ENCODE results near the gene RGS3. TPM values are rescaled to one million over a fixed set of nuclear protein-coding genes. Genes with fewer than 3 reads are reported as not detected.

Gene RGS3
- total RNA-seq, 4 donors from 2014 or later = 43.0 to 66.2 (median 55.6) TPM

GRCh38 chr9:113456235-113456634, 7.3 kb upstream of the RGS3 start:
- 84 to 85% methylated on average over 2 of the region's 2 CpGs for WGBS, 2 donors
- DNase-seq = peak; percentile 36 to 40
- Histone ChIP-seq H3K27ac (peak overlapping the region; percentile 87 to 92 (median 91)), H3K36me3 (no peaks in the 10 kb centered on the region), H3K27me3 (no peaks in the 10 kb centered on the region), H3K4me1 (peaks cover 30 to 35% of the 10 kb centered on the region in 2 donors), H3K4me3 (replicated peaks in 1 of 3) (no peak overlapping the region), H3K9me3 (no peaks in the 10 kb centered on the region)
- intact Hi-C loops (cut with DNase I) = no loop called here
- TF ChIP-seq CTCF (IDR thresholded peaks at IDR 0.05) (no peak), POLR2A (IDR thresholded peaks at IDR 0.05) (no peak)

DNA sequence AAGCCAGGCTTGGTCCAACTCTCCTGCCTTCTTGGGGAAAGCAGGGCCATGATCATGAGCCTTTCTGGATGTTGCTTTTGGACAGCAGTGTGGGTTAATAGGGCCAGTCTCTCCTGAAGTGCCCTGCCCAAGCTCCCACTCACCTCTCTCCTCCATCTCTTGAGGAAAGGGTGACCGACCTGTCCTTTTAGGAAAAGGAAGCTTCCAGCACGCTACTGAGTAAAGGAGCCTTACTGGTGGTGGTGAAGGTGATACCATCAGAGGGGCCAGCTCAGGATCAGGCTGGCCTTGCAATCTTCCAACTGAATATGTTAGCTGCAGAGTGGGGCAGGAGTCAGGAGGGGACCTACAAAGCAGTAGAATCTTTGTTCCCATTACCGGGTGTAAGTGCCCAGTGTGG, 2.2 kb upstream of the RGS3 start:
- intact Hi-C loops (cut with DNase I) = no loop called here
- no peak for TF ChIP-seq CTCF (IDR thresholded peaks at IDR 0.05)
- no peak for TF ChIP-seq POLR2A (IDR thresholded peaks at IDR 0.05)
- Histone ChIP-seq H3K27ac (no peak overlapping the region), H3K36me3 (no peaks in the 10 kb centered on the region), H3K4me1 (peaks cover 19 to 29% of the 10 kb centered on the region in 2 donors), H3K9me3 (no peaks in the 10 kb centered on the region), H3K4me3 (replicated peaks in 1 of 3) (no peak overlapping the region), H3K27me3 (no peaks in the 10 kb centered on the region)
- no peak for DNase-seq
- 94 to 96% methylated on average over 3 of the region's 3 CpGs for WGBS, 2 donors

DNA sequence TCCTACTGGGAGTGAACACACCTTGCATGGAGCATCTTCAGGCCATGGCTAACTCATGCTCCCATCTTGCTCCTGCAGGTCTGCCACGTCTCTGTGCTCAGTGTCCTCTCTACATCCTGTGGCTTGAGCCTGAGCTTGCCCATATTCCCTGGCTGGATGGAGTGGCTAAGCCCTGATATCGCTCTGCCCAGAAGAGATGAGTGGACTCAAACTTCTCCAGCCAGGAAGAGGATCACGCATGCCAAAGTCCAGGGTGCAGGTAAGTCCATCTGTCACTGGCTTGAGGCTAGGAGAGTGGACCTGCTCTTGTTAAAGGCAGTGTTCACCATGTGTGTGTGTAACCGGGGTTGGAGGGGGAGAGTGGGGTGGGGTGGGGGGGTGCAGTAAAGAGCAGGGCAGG, 1.6 kb upstream of the RGS3 start:
- H3K9me3 ChIP-seq = no peaks in the 10 kb centered on the region
- H3K4me1 ChIP-seq = peaks cover 13 to 22% of the 10 kb centered on the region in 2 donors
- H3K27ac ChIP-seq = no peak overlapping the region
- intact Hi-C loops (cut with DNase I) = no loop called here
- H3K27me3 ChIP-seq = no peaks in the 10 kb centered on the region
- no peak for DNase-seq
- H3K4me3 ChIP-seq (replicated peaks in 1 of 3) = no peak overlapping the region
- no peak for TF ChIP-seq POLR2A (IDR thresholded peaks at IDR 0.05)
- WGBS, 2 donors = 78 to 96% methylated on average over 2 to 4 of the region's 4 CpGs
- H3K36me3 ChIP-seq = no peaks in the 10 kb centered on the region

- Histone ChIP-seq H3K36me3 (no peaks in the 10 kb centered on the region), H3K4me3 (replicated peaks in 1 of 3) (peak overlapping the region in 1 of 3 donors; percentile 38), H3K9me3 (no peaks in the 10 kb centered on the region), H3K27me3 (no peaks in the 10 kb centered on the region), H3K4me1 (peaks cover 12 to 20% of the 10 kb centered on the region in 2 donors), H3K27ac (no peak overlapping the region)
- TF ChIP-seq POLR2A (IDR thresholded peaks at IDR 0.05) (no peak), CTCF (IDR thresholded peaks at IDR 0.05) (no peak)
- WGBS, 2 donors = 89% methylated on average over 9 to 11 of the region's 11 CpGs
- DNase-seq = no peak
- intact Hi-C loops (cut with DNase I) = no loop called here
Measured at GRCh38 chr9:113462781-113463286, 693 bp upstream of the RGS3 start.

DNA sequence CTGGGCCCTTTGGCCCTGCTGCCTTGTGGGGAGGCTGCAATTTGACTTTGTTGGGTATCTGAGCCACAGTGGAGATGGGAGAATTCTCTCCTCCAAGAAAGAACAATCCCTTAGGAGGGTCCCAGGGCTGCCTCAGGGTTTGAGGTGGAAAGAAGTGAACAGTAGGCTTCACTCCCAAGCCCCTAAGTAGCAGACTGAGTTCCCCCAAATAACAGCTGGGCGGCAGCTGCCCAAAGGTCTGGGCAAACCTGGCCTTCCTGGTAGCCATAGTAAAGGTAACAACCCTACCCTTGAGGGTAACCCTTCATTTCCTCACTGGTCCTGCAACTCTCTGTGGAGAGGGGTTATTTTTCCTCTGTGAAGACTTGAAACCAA, 746 bp downstream of the RGS3 start:
- 82 to 88% methylated on average over 1 of the region's 1 CpG for WGBS, 2 donors
- TF ChIP-seq POLR2A (IDR thresholded peaks at IDR 0.05) (no peak), CTCF (IDR thresholded peaks at IDR 0.05) (no peak)
- DNase-seq = no peak
- intact Hi-C loops (cut with DNase I) = no loop called here
- Histone ChIP-seq H3K27me3 (no peaks in the 10 kb centered on the region), H3K4me3 (replicated peaks in 1 of 3) (peak overlapping the region in 1 of 3 donors; percentile 7), H3K27ac (no peak overlapping the region), H3K36me3 (no peaks in the 10 kb centered on the region), H3K9me3 (no peaks in the 10 kb centered on the region), H3K4me1 (peaks cover 12 to 20% of the 10 kb centered on the region in 2 donors)

Data from thyroid gland (tissue), 4 donors.